HepG2 (cell line): ENCODE measurements around the gene ARHGAP26. TPM values are rescaled to one million over a fixed set of nuclear protein-coding genes. Genes with fewer than 3 reads are reported as not detected.
"Not testable (repeated sequence)": the region's sequence is repeated elsewhere in the genome, so short reads cannot be mapped to it uniquely, and the experiment has no call there.

Source experiments
- ATAC-seq: fragments of 200-7000 bp; cut with Tn5 transposase; 3 replicates; pipeline ENCODE4 v1.9.1; 2020; ENCODE audit warnings: mild to moderate bottlenecking, moderate library complexity
- BruUV-seq: library from RNA; stranded (reverse); fragments of 400-500 nt; replicated peaks from 2 replicates; lab custom pipeline; 2021; lab: Mats Ljungman, UMichigan
- CTCF ChIA-PET: fragments of 300-600 bp; formaldehyde crosslinking; extraction: SDS; loops from one replicate; lab custom pipeline; 2021; ENCODE audit warnings: low total read pairs, inconsistent platforms, low intra/inter-chr PET ratio; lab: Yijun Ruan, JAX
- POLR2A ChIA-PET: fragments of 350-600 bp; sonication (Branson Sonifier 250); formaldehyde crosslinking; loops from one replicate; lab custom pipeline; 2020; ENCODE audit warnings: antibody characterized with exemption, inconsistent platforms; lab: Yijun Ruan, JAX
- DNase-seq: peaks from one replicate; pipeline ENCODE4 v3.0.0-alpha.2; 2015; ENCODE audit warnings: low spot score
- FAIRE-seq: peaks from 3 replicates; lab custom pipeline; 2011; peaks lifted over from hg19 to GRCh38; lab: Jason Lieb, UNC
- H2AFZ ChIP-seq: one replicate; pipeline ENCODE4 v1.6.1; 2011; ENCODE audit warnings: low read length, inconsistent platforms
- H3K27ac ChIP-seq: fragments of 300-600 bp; 3 replicates; pipeline ENCODE4 v1.8.0; 2011; ENCODE audit warnings: mixed run types, mild to moderate bottlenecking, mixed read lengths, low read length, inconsistent platforms; ENCODE audit not compliant: insufficient read depth; ENCODE audit errors: extremely low read length
- H3K27me3 ChIP-seq, 2 experiments: fragments of 200-600 bp in 1 of 2; 2 replicates in 1 of 2; 3 replicates in 1 of 2; pipeline versions ENCODE4 v1.6.0 to v1.8.0; 2011; ENCODE audit warnings: low read length in 2 of 2, mild to moderate bottlenecking in 2 of 2, moderate library complexity in 2 of 2, inconsistent platforms in 1 of 2; ENCODE audit not compliant: insufficient read depth in 2 of 2, control insufficient read depth in 1 of 2
- H3K36me3 ChIP-seq, 2 experiments: fragments of 200-600 bp in 1 of 2; replicated peaks in 1 of 2; 2 replicates in 1 of 2; 3 replicates in 1 of 2; pipeline versions ENCODE4 v1.5.1 to v1.8.0; 2011; ENCODE audit warnings: low read length in 2 of 2, inconsistent platforms in 1 of 2; ENCODE audit not compliant: insufficient read depth in 2 of 2, control insufficient read depth in 1 of 2
- H3K4me1 ChIP-seq: 2 replicates; pipeline ENCODE4 v1.5.1; 2012; ENCODE audit warnings: low read length, inconsistent platforms; ENCODE audit not compliant: insufficient read depth
- H3K4me2 ChIP-seq: 2 replicates; pipeline ENCODE4 v1.6.0; 2011; ENCODE audit warnings: low read depth, low read length, inconsistent platforms
- H3K4me3 ChIP-seq, 3 experiments: fragments of 200-600 bp in 1 of 3; sonication (generic), shearing (Covaris generic) in 1 of 3; replicated peaks in 1 of 3; 2 replicates each; pipeline ENCODE4 v1.5.1; 2011 to 2016; ENCODE audit warnings: low read length in 3 of 3, inconsistent platforms in 2 of 3, low read depth in 2 of 3, mild to moderate bottlenecking in 2 of 3, control low read depth in 1 of 3, mixed read lengths in 1 of 3; ENCODE audit not compliant: insufficient read depth in 1 of 3
- H3K79me2 ChIP-seq: one replicate; pipeline ENCODE4 v1.6.1; 2011; ENCODE audit warnings: low read length, inconsistent platforms; ENCODE audit not compliant: insufficient read depth
- H3K9ac ChIP-seq: 2 replicates; pipeline ENCODE4 v1.6.0; 2011; ENCODE audit warnings: mild to moderate bottlenecking, low read depth, low read length, inconsistent platforms; ENCODE audit not compliant: insufficient read depth
- H3K9me3 ChIP-seq: 2 replicates; pipeline ENCODE4 v1.5.1; 2012; ENCODE audit warnings: mild to moderate bottlenecking, low read length
- H4K20me1 ChIP-seq: 2 replicates; pipeline ENCODE4 v1.6.0; 2011; ENCODE audit warnings: inconsistent platforms, mild to moderate bottlenecking, low read length, moderate library complexity; ENCODE audit not compliant: insufficient read depth
- ATF1 ChIP-seq: IDR thresholded peaks from 2 replicates; pipeline ENCODE4 v1.6.1; 2016; ENCODE audit warnings: mild to moderate bottlenecking, control low read depth
- KDM5A ChIP-seq: fragments of 200-600 bp; sonication (generic); IDR thresholded peaks from 2 replicates; pipeline ENCODE4 v1.7.0; 2018; ENCODE audit warnings: antibody characterized with exemption, mild to moderate bottlenecking, low read length, borderline replicate concordance
- WGBS: methylation state at CpG from one replicate; pipeline ENCODE4 v1.1.6; 2017; ENCODE audit warnings: low lambda C conversion rate; 5-methylcytosine and 5-hydroxymethylcytosine counted together
- in situ Hi-C: cut with HindIII; loops from 2 replicates; pipeline ENCODE4 v1.10.0; 2017; ENCODE audit warnings: low pct_unique_long_range_greater_than_20kb; ENCODE audit not compliant: extremely low pct_ligation_motif_present
- intact Hi-C: fragments of 100-400 bp; cut with micrococcal nuclease; formaldehyde crosslinking; loops from one replicate; pipeline ENCODE4 v1.10.0; 2022; ENCODE audit not compliant: unreplicated experiment
- polyA plus RNA-seq, 8 experiments: library from polyadenylated mRNA; depleted of rRNA in 3 of 8; stranded (reverse) in 7 of 8; unstranded in 1 of 8; fragments of >200 nt; fragmentation: Illumina TruSeq in 4 of 8; extraction: Trizol in 4 of 8; gene quantifications; 2 replicates each; pipeline versions ENCODE4 v1.2.1 to v1.2.3, GENCODE V29; 2011 to 2016; ENCODE audit warnings: low read depth in 4 of 8, missing spikeins in 1 of 8, mixed read lengths in 1 of 8; ENCODE audit not compliant: insufficient read depth in 1 of 8
- total RNA-seq, 5 experiments: library from RNA; depleted of rRNA; stranded (reverse); fragments of >200 nt; fragmentation: Illumina TruSeq; extraction: Trizol; gene quantifications; 2 replicates each; pipeline ENCODE4 v1.2.3, GENCODE V29; 2016; ENCODE audit warnings: low read depth in 1 of 5
- TF ChIP-seq, protein P1 (sequence below): sonication (generic); formaldehyde crosslinking; IDR thresholded peaks from 2 replicates; pipeline ENCODE4 v1.4.0; 2020; ENCODE audit warnings: missing genetic modification reagents

The ARHGAP26 gene
- total and polyA plus RNA-seq, 2 of the 13 experiments (the other 11 are each of a cell fraction or from before 2014, with no cell fraction given): 9.6 to 18.2 TPM

DNA sequence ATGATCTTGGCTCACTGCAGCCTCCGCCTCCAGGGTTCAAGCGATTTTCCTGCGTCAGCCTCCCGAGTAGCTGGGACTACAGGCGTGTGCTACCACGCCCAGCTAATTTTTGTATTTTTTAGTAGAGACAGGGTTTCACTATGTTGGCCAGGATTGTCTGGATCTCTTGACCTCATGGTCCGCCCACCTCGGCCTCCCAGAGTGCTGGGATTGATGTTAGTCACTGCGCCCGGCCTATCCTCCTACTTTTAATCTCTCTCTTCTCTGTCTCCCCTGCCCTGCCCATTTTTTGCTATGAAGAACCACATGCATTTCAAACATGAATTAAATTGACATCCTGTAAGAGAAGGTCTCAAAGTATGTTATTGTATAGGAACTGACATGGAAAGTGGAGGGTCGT lies 158.8 kb downstream of the ARHGAP26 start:
- H3K27me3 ChIP-seq, H2AFZ ChIP-seq, H4K20me1 ChIP-seq, H3K79me2 ChIP-seq, ATAC-seq, CTCF ChIA-PET, H3K27ac ChIP-seq, POLR2A ChIA-PET, BruUV-seq, H3K4me2 ChIP-seq, DNase-seq, H3K9me3 ChIP-seq, H3K4me3 ChIP-seq, H3K9ac ChIP-seq, FAIRE-seq, in situ Hi-C loops: not testable (repeated sequence)
- H3K36me3 ChIP-seq: peaks cover 4 to 17% of the 10 kb centered on the region in 2 experiments; a peak in 3 of 5 replicates
- WGBS: over 99% methylated on average over 11 of the region's 11 CpGs
- peaks cover 20% of the 10 kb centered on the region; the same call in 1 of the 2 replicates for H3K4me1 ChIP-seq
- intact Hi-C loops: loop anchor here (10.0 kb wide), 1 partner anchor 756 kb away; no protein-coding TSS in a partner anchor

DNA sequence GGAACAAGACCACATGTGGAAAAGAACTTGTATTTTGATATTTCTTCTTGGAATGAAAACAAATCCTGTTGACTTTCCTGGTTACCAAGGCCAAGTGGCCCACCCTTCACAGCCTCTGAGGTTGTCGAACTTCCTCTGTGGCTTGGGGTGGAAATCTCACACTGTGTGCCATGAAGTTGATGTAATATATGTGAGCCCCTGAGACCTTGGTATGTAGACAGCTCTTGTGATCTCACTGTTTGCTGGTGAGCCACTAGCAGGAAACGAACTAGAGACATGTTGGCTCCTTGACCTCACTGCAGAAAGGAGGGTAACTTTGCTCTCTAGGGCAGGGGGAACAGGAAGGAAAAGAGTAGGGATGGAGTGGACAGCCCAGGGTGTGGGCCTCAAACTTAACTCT lies 159.4 kb downstream of the ARHGAP26 start:
- in situ Hi-C loops: no loop called here

More for the DNA sequence above, 159.4 kb downstream of the ARHGAP26 start:
- CTCF ChIA-PET: no interaction called here
- no peak overlapping the region for H3K4me3 ChIP-seq
- no peak for DNase-seq
- no peak overlapping the region for H3K9ac ChIP-seq
- ATAC-seq: no peak
- no peaks in the 10 kb centered on the region for H3K9me3 ChIP-seq
- peaks cover 20% of the 10 kb centered on the region; the same call in 1 of the 2 replicates for H3K4me1 ChIP-seq
- H4K20me1 ChIP-seq: no peaks in the 10 kb centered on the region
- FAIRE-seq: no peak
- H3K27ac ChIP-seq: no peak overlapping the region
- POLR2A ChIA-PET: no interaction called here
- no TSS peak for BruUV-seq
- intact Hi-C loops: loop anchor here (10.0 kb wide), 1 partner anchor 755 kb away; no protein-coding TSS in a partner anchor
- peaks cover 4 to 17% of the 10 kb centered on the region in 2 experiments; a peak in 3 of 5 replicates for H3K36me3 ChIP-seq
- TF ChIP-seq KDM5A (no peak), ATF1 (CRISPR knock-in tag) (no peak)
- TF ChIP-seq, protein P1, sequence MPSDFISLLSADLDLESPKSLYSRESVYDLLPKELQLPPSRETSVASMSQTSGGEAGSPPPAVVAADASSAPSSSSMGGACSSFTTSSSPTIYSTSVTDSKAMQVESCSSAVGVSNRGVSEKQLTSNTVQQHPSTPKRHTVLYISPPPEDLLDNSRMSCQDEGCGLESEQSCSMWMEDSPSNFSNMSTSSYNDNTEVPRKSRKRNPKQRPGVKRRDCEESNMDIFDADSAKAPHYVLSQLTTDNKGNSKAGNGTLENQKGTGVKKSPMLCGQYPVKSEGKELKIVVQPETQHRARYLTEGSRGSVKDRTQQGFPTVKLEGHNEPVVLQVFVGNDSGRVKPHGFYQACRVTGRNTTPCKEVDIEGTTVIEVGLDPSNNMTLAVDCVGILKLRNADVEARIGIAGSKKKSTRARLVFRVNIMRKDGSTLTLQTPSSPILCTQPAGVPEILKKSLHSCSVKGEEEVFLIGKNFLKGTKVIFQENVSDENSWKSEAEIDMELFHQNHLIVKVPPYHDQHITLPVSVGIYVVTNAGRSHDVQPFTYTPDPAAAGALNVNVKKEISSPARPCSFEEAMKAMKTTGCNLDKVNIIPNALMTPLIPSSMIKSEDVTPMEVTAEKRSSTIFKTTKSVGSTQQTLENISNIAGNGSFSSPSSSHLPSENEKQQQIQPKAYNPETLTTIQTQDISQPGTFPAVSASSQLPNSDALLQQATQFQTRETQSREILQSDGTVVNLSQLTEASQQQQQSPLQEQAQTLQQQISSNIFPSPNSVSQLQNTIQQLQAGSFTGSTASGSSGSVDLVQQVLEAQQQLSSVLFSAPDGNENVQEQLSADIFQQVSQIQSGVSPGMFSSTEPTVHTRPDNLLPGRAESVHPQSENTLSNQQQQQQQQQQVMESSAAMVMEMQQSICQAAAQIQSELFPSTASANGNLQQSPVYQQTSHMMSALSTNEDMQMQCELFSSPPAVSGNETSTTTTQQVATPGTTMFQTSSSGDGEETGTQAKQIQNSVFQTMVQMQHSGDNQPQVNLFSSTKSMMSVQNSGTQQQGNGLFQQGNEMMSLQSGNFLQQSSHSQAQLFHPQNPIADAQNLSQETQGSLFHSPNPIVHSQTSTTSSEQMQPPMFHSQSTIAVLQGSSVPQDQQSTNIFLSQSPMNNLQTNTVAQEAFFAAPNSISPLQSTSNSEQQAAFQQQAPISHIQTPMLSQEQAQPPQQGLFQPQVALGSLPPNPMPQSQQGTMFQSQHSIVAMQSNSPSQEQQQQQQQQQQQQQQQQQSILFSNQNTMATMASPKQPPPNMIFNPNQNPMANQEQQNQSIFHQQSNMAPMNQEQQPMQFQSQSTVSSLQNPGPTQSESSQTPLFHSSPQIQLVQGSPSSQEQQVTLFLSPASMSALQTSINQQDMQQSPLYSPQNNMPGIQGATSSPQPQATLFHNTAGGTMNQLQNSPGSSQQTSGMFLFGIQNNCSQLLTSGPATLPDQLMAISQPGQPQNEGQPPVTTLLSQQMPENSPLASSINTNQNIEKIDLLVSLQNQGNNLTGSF (CRISPR knock-in tag): no peak
- H3K27me3 ChIP-seq: no peaks in the 10 kb centered on the region
- 100% methylated on average over 2 of the region's 2 CpGs for WGBS
- no peaks in the 10 kb centered on the region for H3K79me2 ChIP-seq
- no peak overlapping the region for H2AFZ ChIP-seq
- no peak overlapping the region for H3K4me2 ChIP-seq
